IPS DF 6.9 (cell line): Measurements from ENCODE around the gene TMEM150A.
"Not testable (repeated sequence)": the region's sequence is repeated elsewhere in the genome, so short reads cannot be mapped to it uniquely, and the experiment has no call there.

Experiments used
- DNase-seq: peaks from one replicate; pipeline ENCODE4 v3.0.0-alpha.2; 2013; ENCODE audit warnings: low read depth, low spot score
- H3K27ac ChIP-seq: one replicate; pipeline ENCODE4 v1.5.1; 2013; ENCODE audit warnings: low read length, control low read depth
- H3K27me3 ChIP-seq: 2 replicates; pipeline ENCODE4 v1.6.1; 2013; ENCODE audit warnings: mild to moderate bottlenecking, low read length; ENCODE audit not compliant: control insufficient read depth, insufficient read depth
- H3K36me3 ChIP-seq: 2 replicates; pipeline ENCODE4 v1.6.1; 2013; ENCODE audit warnings: low read length; ENCODE audit not compliant: control insufficient read depth, insufficient read depth
- H3K4me1 ChIP-seq: 2 replicates; pipeline ENCODE4 v1.6.1; 2013; ENCODE audit warnings: low read length; ENCODE audit not compliant: control insufficient read depth, insufficient read depth
- H3K4me3 ChIP-seq: 2 replicates; pipeline ENCODE4 v1.5.1; 2013; ENCODE audit warnings: mild to moderate bottlenecking, low read length
- H3K9me3 ChIP-seq: 2 replicates; pipeline ENCODE4 v1.6.1; 2013; ENCODE audit warnings: low read length, inconsistent platforms; ENCODE audit not compliant: control insufficient read depth, insufficient read depth
- WGBS: extraction: QIAGEN DNeasy Blood & Tissue Kit; methylation state at CpG from one replicate; pipeline ENCODE4 v1.1.7; 2013; ENCODE audit warnings: mixed read lengths, missing lambda C conversion rate; ENCODE audit not compliant: insufficient read length, insufficient coverage; 5-methylcytosine and 5-hydroxymethylcytosine counted together

The TMEM150A gene

GRCh38 chr2:85642725-85643124, 40.2 kb upstream of the TMEM150A start:
- H3K27ac ChIP-seq, result no peak overlapping the region
- no CpG with 5 or more reads among the region's 3 CpGs for WGBS
- H3K9me3 ChIP-seq, result no peaks in the 10 kb centered on the region
- H3K4me1 ChIP-seq, result no peaks in the 10 kb centered on the region
- H3K4me3 ChIP-seq, result no peak overlapping the region
- DNase-seq, result no peak
- H3K36me3 ChIP-seq, result peaks cover 40% of the 10 kb centered on the region
- H3K27me3 ChIP-seq, result no peaks in the 10 kb centered on the region

DNA sequence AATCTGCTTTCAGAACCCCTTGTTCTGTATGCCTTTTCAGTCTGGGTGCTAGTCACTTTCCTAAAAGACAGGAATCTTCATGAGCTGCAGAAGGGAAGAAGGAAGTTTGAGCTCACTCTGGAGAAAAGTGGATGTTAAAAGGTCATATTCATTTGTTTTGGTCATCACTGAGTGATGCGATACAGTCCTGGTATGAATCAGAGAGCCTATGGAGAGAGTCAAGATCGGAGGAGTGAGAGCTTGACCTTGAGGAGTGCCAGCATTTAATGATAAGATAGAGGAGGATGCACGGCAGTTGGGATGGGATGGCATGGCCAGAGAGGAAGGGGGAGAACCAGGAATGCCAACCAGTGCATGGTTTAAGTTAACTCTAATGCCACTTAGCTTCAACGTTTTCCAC, 33.1 kb upstream of the TMEM150A start:
- H3K4me1 ChIP-seq, result no peaks in the 10 kb centered on the region
- DNase-seq, result no peak
- H3K27ac ChIP-seq, result no peak overlapping the region
- H3K27me3 ChIP-seq, result no peaks in the 10 kb centered on the region
- no peaks in the 10 kb centered on the region for H3K9me3 ChIP-seq
- H3K4me3 ChIP-seq, result no peak overlapping the region
- WGBS, result no CpG with 5 or more reads among the region's 4 CpGs
- peaks cover 34% of the 10 kb centered on the region for H3K36me3 ChIP-seq

GRCh38 chr2:85635011-85635410, 32.5 kb upstream of the TMEM150A start:
- H3K27me3 ChIP-seq, result no peaks in the 10 kb centered on the region
- no peaks in the 10 kb centered on the region for H3K4me1 ChIP-seq
- WGBS, result no CpG with 5 or more reads among the region's 8 CpGs
- DNase-seq, result no peak
- no peaks in the 10 kb centered on the region for H3K9me3 ChIP-seq
- no peak overlapping the region for H3K27ac ChIP-seq
- H3K36me3 ChIP-seq, result peaks cover 33% of the 10 kb centered on the region
- H3K4me3 ChIP-seq, result no peak overlapping the region

DNA sequence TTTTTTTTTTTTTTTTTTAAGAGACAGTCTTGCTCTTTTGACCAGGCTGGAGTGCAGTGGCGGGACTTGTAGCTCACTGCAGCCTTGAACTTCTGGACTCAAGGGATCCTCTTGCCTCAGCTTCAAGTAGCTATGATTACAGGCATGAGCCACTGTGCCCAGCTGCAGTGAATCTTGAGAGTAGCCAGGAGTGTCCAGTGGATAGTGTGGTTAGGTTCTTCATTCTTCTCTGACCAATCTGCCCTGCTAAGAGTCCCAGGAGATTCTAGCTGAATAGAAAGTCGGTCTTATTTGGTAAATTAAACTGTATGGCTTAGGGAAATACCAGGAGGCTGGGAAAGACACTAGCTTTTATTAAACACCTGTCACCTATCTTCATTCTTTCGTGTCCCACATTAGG, 28.8 kb upstream of the TMEM150A start:
- no peaks in the 10 kb centered on the region for H3K27me3 ChIP-seq
- no CpG with 5 or more reads among the region's 3 CpGs for WGBS
- no peaks in the 10 kb centered on the region for H3K4me1 ChIP-seq
- DNase-seq, result no peak
- H3K9me3 ChIP-seq, result no peaks in the 10 kb centered on the region
- no peak overlapping the region for H3K4me3 ChIP-seq
- no peak overlapping the region for H3K27ac ChIP-seq
- peaks cover 19% of the 10 kb centered on the region; the same call in 1 of the 2 replicates for H3K36me3 ChIP-seq

DNA sequence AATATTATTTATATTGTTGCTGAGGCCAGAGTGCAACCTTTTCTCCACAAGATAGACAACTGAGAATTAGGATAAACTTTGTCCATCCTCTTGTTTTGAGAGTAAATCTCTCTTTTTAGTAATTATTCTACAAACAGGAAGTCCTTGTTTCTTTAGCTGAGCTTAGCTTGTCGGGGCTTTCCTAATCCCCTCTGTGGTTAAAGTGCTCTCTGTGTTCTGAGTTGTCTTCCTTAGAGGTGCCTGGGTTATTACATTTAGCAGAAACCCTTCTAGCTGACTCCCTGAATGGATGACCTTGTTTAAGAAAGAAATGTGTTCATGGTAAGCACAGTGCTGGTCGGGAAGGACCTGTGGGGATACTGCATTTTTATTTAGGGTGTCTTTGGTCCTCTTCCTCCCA, 26.2 kb upstream of the TMEM150A start:
- WGBS, result no CpG with 5 or more reads among the region's 2 CpGs
- Histone ChIP-seq H3K27me3 (no peaks in the 10 kb centered on the region), H3K4me3 (no peak overlapping the region), H3K27ac (no peak overlapping the region), H3K4me1 (no peaks in the 10 kb centered on the region), H3K9me3 (no peaks in the 10 kb centered on the region; the same call in 1 of the 2 replicates), H3K36me3 (peaks cover 17% of the 10 kb centered on the region; the same call in 1 of the 2 replicates)
- no peak for DNase-seq

DNA sequence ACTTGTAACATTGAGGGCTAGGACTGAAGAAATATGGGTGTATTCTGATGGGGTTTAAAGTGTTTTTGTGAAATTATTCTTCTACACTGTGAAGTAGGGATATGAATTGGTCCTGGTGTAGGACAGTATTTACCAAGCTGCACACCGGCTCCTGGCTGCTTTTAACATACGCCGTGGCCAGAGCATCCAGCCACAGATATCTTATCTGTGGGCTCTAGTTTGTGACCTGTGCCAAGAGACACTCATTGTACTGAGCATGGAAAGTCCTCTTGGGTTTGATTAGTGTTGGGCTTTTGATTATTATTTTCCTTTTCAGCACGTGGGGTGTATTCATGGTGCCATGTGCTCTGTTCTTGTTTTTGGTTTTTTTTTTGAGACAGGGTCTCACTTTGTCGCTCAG, 21.5 kb upstream of the TMEM150A start:
- WGBS, result no CpG with 5 or more reads among the region's 5 CpGs
- no peak for DNase-seq
- peaks cover 19% of the 10 kb centered on the region; the same call in 1 of the 2 replicates for H3K36me3 ChIP-seq
- no peaks in the 10 kb centered on the region for H3K27me3 ChIP-seq
- no peak overlapping the region for H3K27ac ChIP-seq
- no peak overlapping the region for H3K4me3 ChIP-seq
- no peaks in the 10 kb centered on the region; the same call in 1 of the 2 replicates for H3K9me3 ChIP-seq
- H3K4me1 ChIP-seq, result no peaks in the 10 kb centered on the region

GRCh38 chr2:85621338-85621737, 18.8 kb upstream of the TMEM150A start:
- Histone ChIP-seq H3K27me3 (no peaks in the 10 kb centered on the region), H3K27ac (no peak overlapping the region), H3K9me3 (no peaks in the 10 kb centered on the region; the same call in 1 of the 2 replicates), H3K4me1 (no peaks in the 10 kb centered on the region), H3K36me3 (peaks cover 18% of the 10 kb centered on the region; the same call in 1 of the 2 replicates), H3K4me3 (no peak overlapping the region)
- no peak for DNase-seq
- no CpG with 5 or more reads among the region's 1 CpG for WGBS

- no peak overlapping the region for H3K27ac ChIP-seq
- WGBS, result no CpG with 5 or more reads among the region's 6 CpGs
- H3K4me3 ChIP-seq, result no peak overlapping the region
- no peaks in the 10 kb centered on the region for H3K9me3 ChIP-seq
- no peaks in the 10 kb centered on the region for H3K27me3 ChIP-seq
- peaks cover 10% of the 10 kb centered on the region; the same call in 1 of the 2 replicates for H3K36me3 ChIP-seq
- no peaks in the 10 kb centered on the region for H3K4me1 ChIP-seq
- DNase-seq, result no peak
These were observed 17.1 kb upstream of the TMEM150A start for GRCh38 chr2:85619617-85620016.

DNA sequence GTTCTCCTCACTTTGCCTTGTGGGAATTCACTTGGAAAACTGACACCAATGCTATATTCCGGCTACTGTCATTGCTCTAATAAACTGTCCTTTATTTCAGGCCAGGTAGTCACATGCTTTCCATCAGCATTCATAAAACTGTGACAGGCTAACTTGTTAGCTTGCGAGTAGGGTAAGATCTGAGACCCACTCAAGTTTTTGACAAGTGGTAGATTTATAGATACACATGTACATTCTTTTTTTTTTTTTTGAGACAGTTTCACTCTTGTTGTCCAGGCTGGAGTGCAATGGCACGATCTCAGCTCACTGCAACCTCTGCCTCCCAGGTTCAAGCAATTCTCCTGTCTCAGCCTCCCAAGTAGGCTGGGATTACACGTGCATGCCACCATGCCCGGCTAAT, 15.2 kb upstream of the TMEM150A start:
- not testable (repeated sequence) for H3K4me3 ChIP-seq, H3K27me3 ChIP-seq, H3K27ac ChIP-seq, DNase-seq, H3K9me3 ChIP-seq, H3K36me3 ChIP-seq, H3K4me1 ChIP-seq
- no CpG with 5 or more reads among the region's 5 CpGs for WGBS

- Histone ChIP-seq H3K27ac (no peak overlapping the region), H3K4me3 (no peak overlapping the region), H3K27me3 (no peaks in the 10 kb centered on the region), H3K9me3 (no peaks in the 10 kb centered on the region), H3K36me3 (no peaks in the 10 kb centered on the region; the same call in 1 of the 2 replicates), H3K4me1 (no peaks in the 10 kb centered on the region)
- no CpG with 5 or more reads among the region's 17 CpGs for WGBS
- DNase-seq, result no peak
These were observed 12.9 kb upstream of the TMEM150A start for GRCh38 chr2:85615413-85615728.

- H3K36me3 ChIP-seq, DNase-seq, H3K4me1 ChIP-seq, H3K27me3 ChIP-seq, H3K9me3 ChIP-seq, H3K4me3 ChIP-seq, H3K27ac ChIP-seq: not testable (repeated sequence)
- no CpG with 5 or more reads among the region's 7 CpGs for WGBS
These were observed 12.3 kb upstream of the TMEM150A start for GRCh38 chr2:85614757-85615156.
